ENCODE measurements around the gene LRMDA. TPM values are rescaled to one million over a fixed set of nuclear protein-coding genes. Genes with fewer than 3 reads are reported as not detected.

Gene LRMDA
- total and polyA plus RNA-seq, 2 of the 8 experiments (the other 6 are each of a cell fraction or from before 2014, with no cell fraction given), result 0.86 to 2.8 TPM

- H3K79me1 ChIP-seq (ENCODE audit: low read depth, low read length), result no peaks in the 10 kb centered on the region
- H3K23me2 ChIP-seq (ENCODE audit: low read depth, low read length), result no peaks in the 10 kb centered on the region
- no peak overlapping the region for H2BK12ac ChIP-seq (ENCODE audit: low read depth, low read length)
- CTCF ChIA-PET (ENCODE audit: partially characterized antibody), result interaction anchor here (0.7 to 2.2 kb wide), 7 partner anchors 10 to 223 kb away, joined by 3 to 8 read pairs (median 3); no protein-coding TSS in a partner anchor
- H3K27ac ChIP-seq (ENCODE audit: low read depth, low read length), result no peak overlapping the region
- H2BK120ac ChIP-seq (replicated peaks; ENCODE audit: low read depth, low read length), result no peak overlapping the region
- 46% methylated on average over 1 of the region's 1 CpG; no CpG with 5 or more reads in 1 of the 2 experiments for WGBS, 2 experiments (ENCODE audit: extremely low coverage in 1 of 2, insufficient coverage in 1 of 2, insufficient read length in 1 of 2, insufficient replicate concordance in 2 of 2, low coverage in 1 of 2, low lambda C conversion rate in 2 of 2, missing lambda C conversion rate in 1 of 2)
- no peak for DNase-seq (ENCODE audit: low read depth in 1 of 2, low spot score in 2 of 2)
- H3K4ac ChIP-seq (replicated peaks; ENCODE audit: insufficient read length, low read depth, low read length), result no peak overlapping the region
- H2BK5ac ChIP-seq (ENCODE audit: low read depth, low read length), result no peak overlapping the region
- POLR2A ChIA-PET (ENCODE audit: partially characterized antibody), result no interaction called here
- H4K20me1 ChIP-seq (replicated peaks in 1 of 2; ENCODE audit: control insufficient read depth in 1 of 2, insufficient read depth in 2 of 2, low read length in 2 of 2), result no peaks in the 10 kb centered on the region
- no peaks in the 10 kb centered on the region for H3K79me2 ChIP-seq (ENCODE audit: control insufficient read depth in 1 of 2, insufficient read depth in 2 of 2, low read length in 2 of 2)
- peaks cover 0 to 5% of the 10 kb centered on the region in 2 experiments; a peak in 1 of 4 replicates for H3K9me3 ChIP-seq (ENCODE audit: insufficient read depth in 2 of 2, low read depth in 1 of 2, low read length in 1 of 2)
- H2AFZ ChIP-seq (ENCODE audit: low read length), result no peak overlapping the region
- no peak overlapping the region for H3K18ac ChIP-seq (ENCODE audit: extremely low read depth, low read length)
- H3K4me1 ChIP-seq (replicated peaks in 1 of 4; ENCODE audit: control insufficient read depth in 3 of 4, insufficient read depth in 4 of 4, low read length in 3 of 4), result no peaks in the 10 kb centered on the region
- no peak overlapping the region for H2AK5ac ChIP-seq (ENCODE audit: low read depth, low read length)
- H3K9ac ChIP-seq (replicated peaks in 1 of 4; ENCODE audit: extremely low read depth in 1 of 4, low read depth in 3 of 4, low read length in 3 of 4), result no peak overlapping the region
- no peak overlapping the region for H2BK20ac ChIP-seq (ENCODE audit: low read length)
- no peak overlapping the region for H3K23ac ChIP-seq (ENCODE audit: insufficient read length)
- no peak overlapping the region for H2BK15ac ChIP-seq (ENCODE audit: low read length)
- no peak overlapping the region for H4K8ac ChIP-seq (ENCODE audit: extremely low read depth, insufficient read depth, low read length)
- H3K4me2 ChIP-seq (ENCODE audit: insufficient read depth in 1 of 2, low read depth in 2 of 2, low read length in 2 of 2), result 0 out of 4 replicates have a peak overlapping the region, but pooled peaks of 1 of the 2 experiments have one; percentile 25
- no peak overlapping the region for H3K4me3 ChIP-seq (ENCODE audit: extremely low read depth in 1 of 4, insufficient read depth in 2 of 4, low read depth in 3 of 4, low read length in 4 of 4)
- no peak overlapping the region for H4K5ac ChIP-seq (ENCODE audit: insufficient read length, low read depth, low read length)
- no peak overlapping the region for H4K91ac ChIP-seq (replicated peaks; ENCODE audit: insufficient read length, low read length)
- no peak overlapping the region for H3K14ac ChIP-seq (ENCODE audit: insufficient read length)
- no peaks in the 10 kb centered on the region for H3K36me3 ChIP-seq (ENCODE audit: control insufficient read depth in 2 of 4, insufficient read depth in 4 of 4, low read length in 3 of 4)
- TF ChIP-seq TCF12 (IDR thresholded peaks at IDR 0.05; ENCODE audit: low read depth, low read length) (0 out of 2 replicates have a peak, but pooled peaks have one; percentile 25), TEAD4 (IDR thresholded peaks at IDR 0.05; ENCODE audit: low read depth, low read length) (peak; percentile 79), KDM1A (IDR thresholded peaks at IDR 0.05; ENCODE audit: borderline replicate concordance, low read length) (no peak)
- H3K27me3 ChIP-seq (replicated peaks in 1 of 4; ENCODE audit: control insufficient read depth in 3 of 4, extremely low read depth in 1 of 4, insufficient read depth in 3 of 4, low read length in 3 of 4), result no peaks in the 10 kb centered on the region
- peak; percentile 62 for FAIRE-seq
- no peak overlapping the region for H3K56ac ChIP-seq (replicated peaks; ENCODE audit: insufficient read length, low read depth, low read length)
Measured at GRCh38 chr10:75801121-75801520, 369.7 kb downstream of the LRMDA start.
